ENCODE results near the gene PSG7.
"Not testable (repeated sequence)": the region's sequence is repeated elsewhere in the genome, so short reads cannot be mapped to it uniquely, and the experiment has no call there.

- TF ChIP-seq CTCF, POLR2A (IDR thresholded peaks at IDR 0.05): not testable (repeated sequence)
These were observed 25.3 kb downstream of the PSG7 start for GRCh38 chr19:42911731-42912130.

Data from thyroid gland (tissue), 4 donors.